ENCODE results near the gene PARP4. TPM values are rescaled to one million over a fixed set of nuclear protein-coding genes. Genes with fewer than 3 reads are reported as not detected.
"Not testable (repeated sequence)": the region's sequence is repeated elsewhere in the genome, so short reads cannot be mapped to it uniquely, and the experiment has no call there.

PARP4 gene
- total RNA-seq, 2 donors from 2014 or later: 27.2 to 35.8 TPM

DNA sequence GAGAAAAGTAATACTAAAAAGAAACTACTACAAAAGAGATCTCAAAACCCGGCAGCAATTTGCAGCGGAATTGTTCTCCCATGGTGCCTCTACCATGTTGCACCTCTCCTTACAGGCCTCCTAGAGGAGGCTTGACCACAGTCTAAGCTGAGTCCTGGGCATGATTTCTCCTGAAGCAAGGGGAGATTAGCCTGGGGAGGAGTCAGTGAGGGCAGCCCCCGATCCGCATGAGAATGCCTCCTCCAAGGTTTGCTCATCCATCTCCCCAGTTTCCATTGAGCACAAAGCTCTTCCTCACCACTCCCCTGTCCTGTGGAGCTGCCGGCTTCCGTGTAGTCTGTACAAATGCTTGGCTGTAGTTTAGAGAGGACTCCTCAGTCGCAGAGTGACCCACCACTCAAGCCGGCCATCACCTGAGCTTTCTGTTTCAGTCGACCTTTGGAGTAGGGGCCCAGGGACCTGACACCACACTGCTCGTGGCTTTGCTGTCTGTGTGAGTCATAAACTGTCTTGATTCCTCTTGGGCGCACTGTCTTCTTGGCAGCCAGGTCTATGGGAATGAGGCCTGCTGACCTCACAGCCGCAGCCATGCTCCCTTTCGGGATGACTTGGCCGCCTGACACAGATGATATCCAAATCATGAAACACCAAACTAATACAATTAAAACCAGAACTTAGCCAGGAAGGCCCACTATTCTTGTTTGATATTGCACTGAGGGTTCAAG, 130.9 kb downstream of the PARP4 start:
- no peaks in the 10 kb centered on the region for H3K27me3 ChIP-seq (replicated peaks; ENCODE audit: insufficient read depth)
- no peak for DNase-seq (ENCODE audit: low spot score)
- TF ChIP-seq, protein P1, sequence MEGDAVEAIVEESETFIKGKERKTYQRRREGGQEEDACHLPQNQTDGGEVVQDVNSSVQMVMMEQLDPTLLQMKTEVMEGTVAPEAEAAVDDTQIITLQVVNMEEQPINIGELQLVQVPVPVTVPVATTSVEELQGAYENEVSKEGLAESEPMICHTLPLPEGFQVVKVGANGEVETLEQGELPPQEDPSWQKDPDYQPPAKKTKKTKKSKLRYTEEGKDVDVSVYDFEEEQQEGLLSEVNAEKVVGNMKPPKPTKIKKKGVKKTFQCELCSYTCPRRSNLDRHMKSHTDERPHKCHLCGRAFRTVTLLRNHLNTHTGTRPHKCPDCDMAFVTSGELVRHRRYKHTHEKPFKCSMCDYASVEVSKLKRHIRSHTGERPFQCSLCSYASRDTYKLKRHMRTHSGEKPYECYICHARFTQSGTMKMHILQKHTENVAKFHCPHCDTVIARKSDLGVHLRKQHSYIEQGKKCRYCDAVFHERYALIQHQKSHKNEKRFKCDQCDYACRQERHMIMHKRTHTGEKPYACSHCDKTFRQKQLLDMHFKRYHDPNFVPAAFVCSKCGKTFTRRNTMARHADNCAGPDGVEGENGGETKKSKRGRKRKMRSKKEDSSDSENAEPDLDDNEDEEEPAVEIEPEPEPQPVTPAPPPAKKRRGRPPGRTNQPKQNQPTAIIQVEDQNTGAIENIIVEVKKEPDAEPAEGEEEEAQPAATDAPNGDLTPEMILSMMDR (IDR thresholded peaks at IDR 0.05): no peak
- TF ChIP-seq POLR2A (IDR thresholded peaks at IDR 0.05) (no peak), POLR2AphosphoS5 (IDR thresholded peaks at IDR 0.05) (no peak)
- H3K36me3 ChIP-seq: no peaks in the 10 kb centered on the region
- H3K4me3 ChIP-seq: no peak overlapping the region
- intact Hi-C loops (cut with DNase I): no loop called here
- H3K4me1 ChIP-seq (replicated peaks): no peaks in the 10 kb centered on the region
- H3K27ac ChIP-seq: no peak overlapping the region
- no peaks in the 10 kb centered on the region for H3K9me3 ChIP-seq
- 71% methylated on average over 14 of the region's 14 CpGs for WGBS

DNA sequence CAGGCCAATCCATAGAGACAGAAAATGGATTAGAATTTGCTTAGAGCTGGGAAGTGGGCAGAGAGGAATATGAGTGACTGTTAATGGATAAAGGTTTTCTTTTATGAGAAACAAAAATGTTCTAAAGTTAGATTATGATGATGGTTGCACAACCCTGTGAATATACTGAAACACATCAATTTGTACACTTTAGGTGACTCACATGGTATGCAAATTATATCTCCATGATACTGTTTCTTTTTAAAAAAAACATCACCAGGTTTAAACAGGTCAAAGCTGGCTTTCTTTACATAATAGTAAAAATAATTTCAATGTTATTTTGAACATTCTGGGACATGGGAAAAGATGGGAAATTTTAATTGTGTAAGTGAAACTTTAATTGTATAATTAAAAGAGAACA, 131.7 kb downstream of the PARP4 start:
- DNase-seq (ENCODE audit: low spot score); intact Hi-C loops (cut with DNase I); H3K9me3 ChIP-seq; H3K4me1 ChIP-seq (replicated peaks); H3K36me3 ChIP-seq; H3K27me3 ChIP-seq (replicated peaks; ENCODE audit: insufficient read depth); H3K4me3 ChIP-seq; H3K27ac ChIP-seq: not testable (repeated sequence)

DNA sequence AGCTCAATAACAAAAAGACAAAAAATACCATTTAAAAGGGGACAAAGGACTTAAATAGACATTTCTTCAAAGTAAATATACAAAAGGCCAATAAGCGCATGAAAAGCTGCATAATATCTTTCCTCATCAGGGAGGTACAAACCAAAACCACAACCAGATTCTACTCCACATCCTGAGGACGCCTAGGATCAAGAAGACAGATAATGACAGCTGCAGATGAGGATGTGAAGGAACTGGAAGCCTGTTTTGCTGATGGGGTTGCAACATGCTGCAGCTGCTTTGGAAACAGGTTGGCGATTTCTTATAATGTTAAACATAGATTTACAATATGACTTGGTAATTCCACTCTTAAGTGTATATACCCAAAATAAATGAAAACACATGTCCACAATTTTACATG, 132.4 kb downstream of the PARP4 start:
- H3K9me3 ChIP-seq; intact Hi-C loops (cut with DNase I); H3K36me3 ChIP-seq; H3K27ac ChIP-seq; H3K4me1 ChIP-seq (replicated peaks); H3K4me3 ChIP-seq; H3K27me3 ChIP-seq (replicated peaks; ENCODE audit: insufficient read depth); DNase-seq (ENCODE audit: low spot score): not testable (repeated sequence)
- WGBS: 64% methylated on average over 3 of the region's 3 CpGs

DNA sequence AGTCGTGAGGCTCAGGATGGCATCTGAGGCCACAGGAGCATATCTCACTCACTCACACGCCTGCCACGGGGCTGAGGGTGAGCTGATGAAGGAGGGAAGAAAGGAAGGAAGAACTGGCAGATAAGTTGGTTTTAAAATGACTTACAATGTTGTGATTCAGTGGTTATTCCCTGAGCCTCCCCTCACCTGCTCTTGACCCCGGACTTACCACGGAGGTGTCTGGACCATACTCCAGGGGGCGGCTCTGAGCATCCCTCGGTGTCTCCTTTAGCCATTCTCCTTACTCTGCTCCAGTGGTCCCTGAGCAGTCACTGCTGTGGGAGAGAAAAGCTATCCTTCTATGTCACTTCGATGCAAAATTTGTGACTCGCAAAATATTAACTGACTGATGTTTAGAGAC, 141.3 kb downstream of the PARP4 start:
- WGBS: 85% methylated on average over 9 of the region's 9 CpGs
- intact Hi-C loops (cut with DNase I); H3K27ac ChIP-seq; H3K27me3 ChIP-seq (replicated peaks; ENCODE audit: insufficient read depth); H3K9me3 ChIP-seq; DNase-seq (ENCODE audit: low spot score); H3K36me3 ChIP-seq; H3K4me1 ChIP-seq (replicated peaks); H3K4me3 ChIP-seq: not testable (repeated sequence)

Other genes starting within 250 kb of the PARP4 start
- gene C1QTNF9, start 203.2 kb downstream of the PARP4 start, total RNA-seq: under 1 TPM in 1 of 2 donors, not detected in 1; 0.85 TPM
- gene ATP12A, start 167.6 kb upstream of the PARP4 start, total RNA-seq: under 1 TPM; 0.09 to 0.91 TPM